Right atrium auricular region (tissue), 2 donors: ENCODE measurements around the gene LITAFD. TPM values are rescaled to one million over a fixed set of nuclear protein-coding genes. Genes with fewer than 3 reads are reported as not detected.
"Not testable (repeated sequence)": the region's sequence is repeated elsewhere in the genome, so short reads cannot be mapped to it uniquely, and the experiment has no call there.

Experiments
- DNase-seq: peaks from one replicate; pipeline ENCODE4 v3.0.0-alpha.2; 2019; ENCODE audit warnings: low spot score
- H3K27ac ChIP-seq, 2 donors: fragments of 200-600 bp; sonication (generic); 1 replicate in 1 of 2; 2 replicates in 1 of 2; pipeline ENCODE4 v1.5.1; 2016 to 2019
- H3K27me3 ChIP-seq, 2 donors: fragments of 200-600 bp; sonication (generic); one replicate each; pipeline versions ENCODE4 v1.5.1 to v1.6.0; 2017 to 2019
- H3K36me3 ChIP-seq: fragments of 200-600 bp; sonication (generic); one replicate; pipeline ENCODE4 v1.5.1; 2016
- H3K4me1 ChIP-seq, 2 donors: fragments of 200-600 bp; sonication (generic); one replicate each; pipeline versions ENCODE4 v1.5.1 to v1.6.0; 2017 to 2019
- H3K4me3 ChIP-seq, 2 donors: fragments of 200-600 bp; sonication (generic); 1 replicate in 1 of 2; 2 replicates in 1 of 2; pipeline ENCODE4 v1.5.1; 2017 to 2019; ENCODE audit warnings: mild to moderate bottlenecking in 1 of 2, moderate library complexity in 1 of 2
- H3K9me3 ChIP-seq, 2 donors: fragments of 200-600 bp; sonication (generic); one replicate each; pipeline ENCODE4 v1.5.1; 2019
- CTCF ChIP-seq, 2 donors: fragments of 200-600 bp; sonication (generic); IDR thresholded peaks; one replicate each; pipeline ENCODE4 v1.5.1; 2019; ENCODE audit warnings: antibody characterized with exemption in 2 of 2
- total RNA-seq, 2 donors: library from RNA; depleted of rRNA; stranded (reverse); fragments of >200 nt; gene quantifications; one replicate each; pipeline ENCODE4 v1.1.0, GENCODE V29; 2016

LITAFD gene
- total RNA-seq, 2 donors from 2014 or later = not detected

GRCh38 chr16:8869212-8869987, 12.8 kb upstream of the LITAFD start:
- H3K4me1 ChIP-seq = peaks cover 0 to 44% of the 10 kb centered on the region in 2 donors
- TF ChIP-seq CTCF (IDR thresholded peaks at IDR 0.05) = no peak
- peak overlapping the region; percentile 47 to 72 for H3K4me3 ChIP-seq
- peak overlapping the region in 1 of 2 donors; percentile 83 for H3K27ac ChIP-seq
- H3K36me3 ChIP-seq = no peaks in the 10 kb centered on the region
- no peaks in the 10 kb centered on the region for H3K9me3 ChIP-seq
- no peak for DNase-seq
- no peaks in the 10 kb centered on the region for H3K27me3 ChIP-seq

GRCh38 chr16:8869988-8870241, 12.2 kb upstream of the LITAFD start:
- H3K36me3 ChIP-seq, DNase-seq, H3K27me3 ChIP-seq, H3K9me3 ChIP-seq, H3K4me3 ChIP-seq, H3K27ac ChIP-seq: not testable (repeated sequence)
- peaks cover 0 to 39% of the 10 kb centered on the region in 2 donors for H3K4me1 ChIP-seq

GRCh38 chr16:8872071-8872470, 10.1 kb upstream of the LITAFD start:
- no peaks in the 10 kb centered on the region for H3K27me3 ChIP-seq
- H3K4me1 ChIP-seq = peaks cover 0 to 18% of the 10 kb centered on the region in 2 donors
- DNase-seq = no peak
- TF ChIP-seq CTCF (IDR thresholded peaks at IDR 0.05) = no peak
- no peaks in the 10 kb centered on the region for H3K9me3 ChIP-seq
- H3K27ac ChIP-seq = no peak overlapping the region
- H3K4me3 ChIP-seq = no peak overlapping the region
- no peaks in the 10 kb centered on the region for H3K36me3 ChIP-seq

- no peak for TF ChIP-seq CTCF (IDR thresholded peaks at IDR 0.05)
- no peak overlapping the region for H3K4me3 ChIP-seq
- H3K27me3 ChIP-seq = no peaks in the 10 kb centered on the region
- H3K9me3 ChIP-seq = no peaks in the 10 kb centered on the region
- no peak overlapping the region for H3K27ac ChIP-seq
- no peak for DNase-seq
- H3K36me3 ChIP-seq = no peaks in the 10 kb centered on the region
- peaks cover 0 to 7% of the 10 kb centered on the region in 2 donors for H3K4me1 ChIP-seq
Measured at GRCh38 chr16:8872967-8873865, 8.9 kb upstream of the LITAFD start.

GRCh38 chr16:8873866-8874195, 8.3 kb upstream of the LITAFD start:
- not testable (repeated sequence) for H3K9me3 ChIP-seq, DNase-seq, H3K4me3 ChIP-seq, H3K27me3 ChIP-seq, H3K27ac ChIP-seq, H3K36me3 ChIP-seq, H3K4me1 ChIP-seq

GRCh38 chr16:8874388-8874787, 7.8 kb upstream of the LITAFD start:
- TF ChIP-seq CTCF (IDR thresholded peaks at IDR 0.05) = no peak
- H3K27me3 ChIP-seq = no peaks in the 10 kb centered on the region
- no peak overlapping the region for H3K27ac ChIP-seq
- no peaks in the 10 kb centered on the region for H3K9me3 ChIP-seq
- no peaks in the 10 kb centered on the region for H3K36me3 ChIP-seq
- H3K4me1 ChIP-seq = peaks cover 0 to 3% of the 10 kb centered on the region in 2 donors
- DNase-seq = no peak
- no peak overlapping the region for H3K4me3 ChIP-seq

- not testable (repeated sequence) for H3K27ac ChIP-seq, DNase-seq, H3K36me3 ChIP-seq, H3K4me1 ChIP-seq, H3K9me3 ChIP-seq, H3K4me3 ChIP-seq, H3K27me3 ChIP-seq
Measured at GRCh38 chr16:8875317-8875716, 6.8 kb upstream of the LITAFD start.
